D721Med (cell line): ENCODE results near the gene TGM2.
"Not testable (repeated sequence)": the region's sequence is repeated elsewhere in the genome, so short reads cannot be mapped to it uniquely, and the experiment has no call there.

ENCODE experiments used
- DNase-seq: peaks from one replicate; pipeline ENCODE4 v3.0.0; 2011; ENCODE audit warnings: low spot score; ENCODE audit not compliant: insufficient read length
- FAIRE-seq: peaks from 2 replicates; lab custom pipeline; 2011; peaks lifted over from hg19 to GRCh38; lab: Jason Lieb, UNC
- TF ChIP-seq, protein P1 (sequence below): IDR thresholded peaks from 2 replicates; pipeline ENCODE4 v1.5.1; 2012; ENCODE audit warnings: mild to moderate bottlenecking, control low read depth; ENCODE audit not compliant: insufficient read depth; ENCODE audit errors: missing control alignments

Gene TGM2

DNA sequence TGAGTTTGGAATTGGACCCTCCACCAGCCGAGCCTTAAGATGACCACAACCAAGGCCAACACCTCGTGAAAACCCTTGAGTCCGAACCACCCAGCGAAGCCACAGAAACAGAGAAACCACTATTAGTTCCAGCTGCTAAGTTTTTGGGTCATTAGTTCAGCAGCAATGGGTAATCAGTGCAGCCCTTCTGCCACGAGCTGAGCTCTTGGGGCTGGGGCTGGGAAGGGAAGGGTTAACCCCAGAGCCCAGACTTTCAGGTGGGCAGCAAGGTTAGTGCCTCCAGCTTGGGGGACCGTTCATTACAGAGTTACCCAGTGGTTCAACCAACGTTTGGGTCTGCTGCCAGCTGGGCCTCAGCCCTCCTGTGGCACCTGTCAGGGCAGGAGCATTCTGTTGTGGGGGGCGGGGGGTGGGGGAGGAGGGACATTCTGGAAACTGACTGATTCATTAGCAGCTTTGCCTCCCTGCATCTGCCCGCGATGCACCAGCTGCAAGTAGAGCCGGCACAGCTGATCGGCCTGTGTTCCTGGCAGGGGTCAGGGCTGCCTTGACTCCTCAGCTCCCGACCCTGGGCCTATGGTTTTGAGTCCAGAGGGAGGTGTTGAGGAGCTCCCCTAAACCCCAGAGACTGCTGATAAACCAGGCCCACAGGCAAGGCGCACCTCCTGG lies 52.7 kb downstream of the TGM2 start:
- FAIRE-seq (no peak), DNase-seq (no peak)
- TF ChIP-seq, protein P1, sequence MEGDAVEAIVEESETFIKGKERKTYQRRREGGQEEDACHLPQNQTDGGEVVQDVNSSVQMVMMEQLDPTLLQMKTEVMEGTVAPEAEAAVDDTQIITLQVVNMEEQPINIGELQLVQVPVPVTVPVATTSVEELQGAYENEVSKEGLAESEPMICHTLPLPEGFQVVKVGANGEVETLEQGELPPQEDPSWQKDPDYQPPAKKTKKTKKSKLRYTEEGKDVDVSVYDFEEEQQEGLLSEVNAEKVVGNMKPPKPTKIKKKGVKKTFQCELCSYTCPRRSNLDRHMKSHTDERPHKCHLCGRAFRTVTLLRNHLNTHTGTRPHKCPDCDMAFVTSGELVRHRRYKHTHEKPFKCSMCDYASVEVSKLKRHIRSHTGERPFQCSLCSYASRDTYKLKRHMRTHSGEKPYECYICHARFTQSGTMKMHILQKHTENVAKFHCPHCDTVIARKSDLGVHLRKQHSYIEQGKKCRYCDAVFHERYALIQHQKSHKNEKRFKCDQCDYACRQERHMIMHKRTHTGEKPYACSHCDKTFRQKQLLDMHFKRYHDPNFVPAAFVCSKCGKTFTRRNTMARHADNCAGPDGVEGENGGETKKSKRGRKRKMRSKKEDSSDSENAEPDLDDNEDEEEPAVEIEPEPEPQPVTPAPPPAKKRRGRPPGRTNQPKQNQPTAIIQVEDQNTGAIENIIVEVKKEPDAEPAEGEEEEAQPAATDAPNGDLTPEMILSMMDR: no peak

DNA sequence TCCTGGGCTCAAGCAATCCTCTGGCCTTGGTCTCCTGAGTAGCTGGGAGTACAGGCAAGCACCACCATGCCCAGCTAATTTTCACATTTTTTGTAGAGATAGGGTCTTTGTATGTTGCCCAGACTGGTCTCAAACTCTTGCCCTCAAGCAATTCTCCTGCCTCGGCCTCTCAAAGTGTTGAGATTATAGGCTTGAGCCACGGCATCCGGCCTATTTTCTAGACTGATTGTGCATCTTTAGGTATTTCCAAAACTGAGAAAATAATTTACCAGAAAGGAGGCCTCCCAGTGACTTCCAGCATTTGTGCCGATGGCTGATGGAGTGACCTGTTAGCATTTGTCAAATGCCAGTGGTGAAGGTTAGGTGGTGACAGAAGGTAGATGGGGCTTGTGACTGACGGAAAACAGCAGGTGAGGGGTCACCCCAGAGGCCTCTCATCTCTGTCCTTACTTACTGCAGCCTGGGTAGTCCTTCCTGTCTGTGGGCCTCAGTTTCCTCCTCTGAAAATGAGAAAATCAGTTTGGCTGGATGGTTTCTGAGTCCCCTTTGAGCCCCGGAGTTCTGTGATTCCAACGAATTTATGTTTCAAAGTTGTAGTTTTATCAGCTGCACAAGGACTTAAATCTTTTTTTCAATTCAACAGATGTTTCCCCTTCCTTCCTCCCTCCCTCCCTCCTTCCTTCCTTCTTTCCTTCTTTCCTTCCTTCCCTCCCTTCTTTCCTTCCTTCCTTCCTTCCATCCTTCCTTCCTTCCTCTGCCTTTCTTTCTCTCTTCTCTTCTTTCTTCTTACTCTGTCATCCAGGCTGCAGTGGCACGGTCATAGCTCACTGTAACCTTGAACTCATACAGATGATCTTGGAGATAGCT lies 53.5 kb downstream of the TGM2 start:
- DNase-seq: no peak
- no peak for FAIRE-seq
- TF ChIP-seq, protein P1: no peak

DNA sequence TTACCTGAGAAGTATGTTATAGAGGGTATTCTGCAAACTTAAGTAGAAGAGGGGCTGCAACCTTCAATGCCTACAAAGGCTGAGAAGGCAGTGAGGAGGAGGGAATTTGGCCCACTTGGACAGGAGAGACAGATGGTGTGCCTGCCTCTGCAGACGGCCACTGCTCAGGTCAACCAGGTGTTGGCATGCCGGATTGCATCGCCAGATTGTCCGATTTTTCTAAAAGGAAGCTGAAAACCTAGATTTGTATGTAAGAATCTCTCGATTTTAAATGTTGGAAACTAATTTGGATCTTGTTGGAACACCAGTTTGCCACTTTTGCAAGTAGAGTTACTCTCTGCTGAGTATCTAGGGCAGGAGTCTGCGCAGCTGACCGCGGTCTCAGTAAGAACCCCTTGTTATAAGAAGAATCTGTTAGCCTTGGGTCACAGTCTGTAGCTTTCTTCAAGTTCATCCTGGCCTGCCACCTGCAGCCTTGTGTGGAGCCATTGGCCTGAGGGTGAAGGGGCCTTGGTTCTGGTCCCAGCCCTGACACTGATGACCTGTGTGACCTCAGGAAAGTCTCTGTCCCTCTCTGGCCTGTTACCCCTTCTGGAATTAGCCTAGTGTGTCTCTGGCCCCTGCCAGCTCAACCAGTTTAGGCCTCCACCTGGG lies 54.4 kb downstream of the TGM2 start:
- FAIRE-seq (no peak), DNase-seq (no peak)
- TF ChIP-seq, protein P1: no peak

DNA sequence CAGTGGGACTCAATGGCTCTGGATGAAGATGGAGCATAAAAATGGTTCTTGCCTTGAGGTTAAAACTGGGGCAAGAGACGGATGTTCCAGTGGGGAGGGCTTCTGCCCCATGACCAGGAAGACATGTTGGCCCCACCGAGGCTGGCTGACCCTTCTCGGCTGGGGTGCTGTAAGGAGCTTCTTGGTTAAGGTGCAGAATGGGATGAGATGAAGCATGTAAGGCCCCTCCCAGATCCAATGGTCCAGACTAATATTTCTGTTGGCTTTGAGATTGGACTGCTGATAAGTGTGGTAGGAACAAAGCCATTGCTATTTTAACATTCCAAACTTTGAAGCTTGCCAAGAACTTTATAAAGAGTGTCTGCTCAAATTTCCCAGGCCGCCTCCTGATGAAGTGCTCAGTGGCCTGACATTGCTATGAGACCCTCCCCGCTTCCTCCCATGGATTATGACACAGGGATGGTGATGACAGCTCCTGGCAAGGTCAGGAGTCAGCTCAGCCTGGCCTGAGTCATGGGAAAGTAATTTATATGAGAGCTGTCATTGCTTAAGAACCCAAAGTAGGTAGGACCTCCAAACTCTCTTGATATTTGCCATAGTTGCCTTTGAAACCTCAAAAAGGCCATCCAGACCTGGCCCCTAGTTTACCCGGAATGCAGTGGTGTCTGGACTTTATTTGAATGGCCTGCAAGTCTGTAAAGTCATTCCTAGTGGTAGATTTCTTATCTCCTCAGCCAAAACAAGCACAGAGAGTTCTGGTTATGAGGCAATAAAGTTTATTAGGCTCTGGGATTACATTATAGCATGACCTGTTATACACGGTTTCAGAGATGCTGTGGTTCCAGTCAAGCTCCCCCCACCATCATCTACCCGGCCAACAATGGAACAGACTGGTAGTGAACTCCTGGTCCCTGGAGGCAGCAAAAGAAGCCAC lies 55.2 kb downstream of the TGM2 start:
- DNase-seq: no peak
- TF ChIP-seq, protein P1: no peak
- no peak for FAIRE-seq

DNA sequence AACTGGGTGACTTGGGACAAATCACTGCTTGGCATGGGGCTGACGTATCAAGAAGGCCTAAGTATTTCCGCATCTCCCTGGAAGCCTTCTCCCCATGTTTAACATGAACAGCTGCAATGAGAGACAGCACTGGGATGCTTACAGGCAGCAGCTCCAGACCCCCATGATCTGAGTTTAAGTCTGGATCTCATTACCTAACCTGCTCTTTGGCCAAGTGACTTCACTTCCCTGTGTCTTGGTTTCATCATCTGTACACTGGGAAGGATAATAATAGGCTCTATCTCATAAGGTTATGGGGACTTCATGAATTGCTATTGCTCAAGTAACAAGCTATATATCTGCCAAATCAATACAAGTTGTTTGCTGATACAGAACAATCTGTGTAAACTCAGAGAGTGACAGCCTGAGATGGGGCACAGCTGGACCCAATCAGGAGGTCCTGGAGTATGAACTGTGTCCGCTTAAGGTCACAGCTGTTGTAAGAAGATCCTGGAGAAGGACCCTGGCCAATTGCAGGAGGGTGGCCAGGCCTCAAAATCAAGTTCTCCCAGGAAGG lies 56.0 kb downstream of the TGM2 start:
- TF ChIP-seq, protein P1: no peak
- DNase-seq (no peak), FAIRE-seq (no peak)

DNA sequence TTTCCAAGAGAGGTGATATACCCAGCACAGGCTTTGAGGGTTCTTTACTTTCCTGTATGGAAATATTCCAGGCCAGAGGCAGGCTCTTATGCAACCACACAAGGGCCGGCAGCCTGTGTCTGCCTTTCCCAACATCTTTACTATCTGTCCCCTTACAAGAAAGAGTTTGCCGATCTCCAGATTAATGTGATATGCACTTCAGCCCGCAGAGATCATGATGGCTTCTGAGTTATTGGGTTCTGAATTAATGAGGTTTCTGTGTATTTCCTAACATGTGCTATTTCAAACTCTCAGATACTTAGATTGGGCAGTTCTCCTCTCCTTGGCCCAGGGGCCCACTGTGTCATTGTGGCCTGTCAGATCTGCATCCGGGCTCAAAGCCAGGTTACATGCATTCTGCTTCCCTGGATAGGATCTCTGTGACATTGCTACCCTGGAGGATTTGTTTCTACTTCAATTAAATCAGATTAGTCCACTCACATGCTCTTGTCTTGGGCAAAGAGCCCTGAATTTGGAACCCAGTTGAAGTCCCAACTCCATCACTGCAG lies 56.6 kb downstream of the TGM2 start:
- TF ChIP-seq, protein P1: no peak
- DNase-seq (no peak), FAIRE-seq (no peak)

DNA sequence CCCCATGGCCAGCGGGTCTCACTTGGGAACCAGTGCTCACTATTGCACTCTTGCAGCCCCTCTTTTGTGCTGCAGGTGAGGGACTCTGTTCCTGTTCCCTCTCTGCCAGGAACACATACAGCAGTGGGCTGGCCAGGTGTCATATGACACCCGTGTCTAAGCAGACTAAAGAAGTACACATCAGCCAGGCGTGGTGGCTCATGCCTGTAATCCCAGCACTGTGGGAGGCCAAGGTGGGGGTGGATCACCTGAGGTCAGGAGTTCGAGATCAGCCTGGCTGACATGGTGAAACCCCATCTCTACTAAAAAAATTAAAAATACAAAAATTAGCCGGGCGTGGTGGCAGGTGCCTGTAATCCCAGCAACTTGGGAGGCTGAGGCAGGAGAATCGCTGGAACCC lies 57.2 kb downstream of the TGM2 start:
- FAIRE-seq, DNase-seq: not testable (repeated sequence)

DNA sequence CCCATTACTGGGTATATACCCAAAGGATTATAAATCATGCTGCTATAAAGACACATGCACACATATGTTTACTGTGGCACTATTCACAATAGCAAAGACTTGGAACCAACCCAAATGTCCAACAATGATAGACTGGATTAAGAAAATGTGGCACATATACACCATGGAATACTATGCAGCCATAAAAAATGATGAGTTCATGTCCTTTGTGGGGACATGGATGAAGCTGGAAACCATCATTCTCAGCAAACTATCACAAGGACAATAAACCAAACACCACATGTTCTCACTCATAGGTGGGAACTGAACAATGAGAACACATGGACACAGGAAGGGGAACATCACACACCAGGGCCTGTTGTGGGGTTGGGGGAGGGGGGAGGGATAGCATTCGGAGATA lies 57.7 kb downstream of the TGM2 start:
- not testable (repeated sequence) for DNase-seq, FAIRE-seq
